Mesendoderm (in vitro differentiated cells): ENCODE measurements around the gene EYA2.

ENCODE experiments used
- DNase-seq: peaks from one replicate; pipeline ENCODE4 v3.0.0; 2013
- H2AK5ac ChIP-seq: 2 replicates; pipeline ENCODE4 v1.6.1; 2013; ENCODE audit warnings: low read length, inconsistent platforms
- H2BK120ac ChIP-seq: 2 replicates; pipeline ENCODE4 v1.6.1; 2013; ENCODE audit warnings: low read depth, mild to moderate bottlenecking, low read length, moderate library complexity, mixed read lengths
- H2BK15ac ChIP-seq: replicated peaks from 2 replicates; pipeline ENCODE4 v1.6.1; 2013; ENCODE audit warnings: low read depth, mild to moderate bottlenecking, moderate library complexity
- H2BK5ac ChIP-seq: 2 replicates; pipeline ENCODE4 v1.6.1; 2013; ENCODE audit warnings: low read length, inconsistent platforms
- H3K18ac ChIP-seq: 2 replicates; pipeline ENCODE4 v1.6.1; 2013; ENCODE audit warnings: mild to moderate bottlenecking, low read length, mixed read lengths
- H3K23ac ChIP-seq: one replicate; pipeline ENCODE4 v1.6.1; 2013; ENCODE audit warnings: low read length
- H3K27ac ChIP-seq: 2 replicates; pipeline ENCODE4 v1.5.1; 2013; ENCODE audit warnings: low read depth, mild to moderate bottlenecking, inconsistent platforms, low read length, moderate library complexity
- H3K27me3 ChIP-seq: 2 replicates; pipeline ENCODE4 v1.6.1; 2013; ENCODE audit warnings: low read length, control low read depth, mild to moderate bottlenecking, inconsistent platforms; ENCODE audit not compliant: insufficient read depth, poor library complexity
- H3K36me3 ChIP-seq: 2 replicates; pipeline ENCODE4 v1.6.1; 2013; ENCODE audit warnings: low read length, inconsistent platforms; ENCODE audit not compliant: control insufficient read depth, insufficient read depth
- H3K4ac ChIP-seq: one replicate; pipeline ENCODE4 v1.6.1; 2013; ENCODE audit warnings: low read depth, mild to moderate bottlenecking, low read length, moderate library complexity
- H3K4me1 ChIP-seq: 2 replicates; pipeline ENCODE4 v1.6.1; 2013; ENCODE audit warnings: low read depth, low read length, inconsistent platforms; ENCODE audit not compliant: control insufficient read depth
- H3K4me2 ChIP-seq: 2 replicates; pipeline ENCODE4 v1.6.1; 2013; ENCODE audit warnings: low read length
- H3K4me3 ChIP-seq: 2 replicates; pipeline ENCODE4 v1.5.1; 2013; ENCODE audit warnings: mild to moderate bottlenecking, low read length
- H3K56ac ChIP-seq: one replicate; pipeline ENCODE4 v1.6.1; 2013; ENCODE audit warnings: low read length
- H3K79me1 ChIP-seq: 2 replicates; pipeline ENCODE4 v1.6.1; 2013; ENCODE audit warnings: low read length, inconsistent platforms
- H3K79me2 ChIP-seq: 2 replicates; pipeline ENCODE4 v1.6.1; 2013; ENCODE audit warnings: mild to moderate bottlenecking, low read length; ENCODE audit not compliant: control insufficient read depth, insufficient read depth
- H3K9ac ChIP-seq: 2 replicates; pipeline ENCODE4 v1.6.1; 2013; ENCODE audit warnings: low read length, inconsistent platforms
- H4K5ac ChIP-seq: one replicate; pipeline ENCODE4 v1.6.1; 2013; ENCODE audit warnings: low read length
- H4K8ac ChIP-seq: one replicate; pipeline ENCODE4 v1.6.1; 2013; ENCODE audit warnings: low read depth, mild to moderate bottlenecking, control low read depth, low read length, moderate library complexity
- WGBS: extraction: QIAGEN DNeasy Blood & Tissue Kit; methylation state at CpG from one replicate; pipeline ENCODE4 v1.1.7; 2013; ENCODE audit warnings: low lambda C conversion rate, missing lambda C conversion rate; ENCODE audit not compliant: insufficient coverage; ENCODE audit errors: extremely low coverage; 5-methylcytosine and 5-hydroxymethylcytosine counted together

EYA2 gene

GRCh38 chr20:47154089-47154488 is 259.4 kb downstream of the EYA2 start:
- Histone ChIP-seq H4K8ac (no peak overlapping the region), H3K4ac (no peak overlapping the region), H2BK15ac (no peak overlapping the region), H2BK120ac (no peak overlapping the region), H3K9ac (no peak overlapping the region), H3K18ac (no peak overlapping the region), H3K79me1 (no peaks in the 10 kb centered on the region), H3K4me1 (no peaks in the 10 kb centered on the region), H2BK5ac (no peak overlapping the region), H3K23ac (no peak overlapping the region), H3K4me2 (no peak overlapping the region), H3K79me2 (no peaks in the 10 kb centered on the region), H4K5ac (no peak overlapping the region), H3K36me3 (no peaks in the 10 kb centered on the region), H2AK5ac (no peak overlapping the region), H3K27ac (no peak overlapping the region), H3K4me3 (no peak overlapping the region), H3K27me3 (no peaks in the 10 kb centered on the region), H3K56ac (no peak overlapping the region)
- no peak for DNase-seq
- no CpG with 5 or more reads among the region's 2 CpGs for WGBS

DNA sequence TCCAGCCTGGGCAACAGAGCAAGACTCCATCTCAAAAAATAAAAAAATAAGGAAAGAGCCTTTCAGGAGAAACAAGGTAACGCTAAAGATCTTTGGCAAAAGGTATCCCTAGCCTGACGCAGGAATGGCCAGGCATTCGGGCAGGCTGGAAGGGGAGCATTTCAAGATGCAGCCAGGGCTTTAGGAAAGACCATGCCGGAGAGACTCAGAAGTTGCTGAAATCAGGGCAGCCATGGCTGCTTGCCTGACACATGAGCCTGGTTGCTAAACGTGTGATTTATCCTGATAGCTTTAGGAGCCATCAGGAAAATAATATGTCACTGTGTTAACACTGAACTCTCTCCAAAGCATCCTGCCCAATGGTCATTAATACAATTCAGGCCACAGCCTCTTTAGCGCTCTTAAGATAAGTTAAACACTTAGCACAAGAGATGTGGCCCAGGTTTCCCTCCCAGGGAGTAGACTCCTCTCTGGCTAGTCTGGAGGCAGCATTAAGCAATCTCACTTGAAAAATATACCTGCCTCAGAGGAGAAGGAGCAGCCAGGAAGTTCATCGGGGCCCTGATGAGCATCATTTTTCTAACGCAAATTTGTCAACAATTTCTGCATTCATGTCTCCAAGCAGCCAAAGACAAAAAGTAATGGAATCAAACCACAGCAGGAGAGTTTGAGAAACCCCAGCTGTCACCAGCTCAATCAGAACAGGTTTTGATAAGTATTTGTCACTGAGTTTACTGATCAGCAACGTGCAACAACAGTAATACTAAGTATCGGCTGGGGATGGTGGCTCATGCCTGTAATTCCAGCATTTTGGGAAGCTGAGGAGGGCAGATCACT is 261.9 kb downstream of the EYA2 start:
- Histone ChIP-seq H2AK5ac (no peak overlapping the region), H3K4me1 (no peaks in the 10 kb centered on the region), H4K5ac (no peak overlapping the region), H4K8ac (no peak overlapping the region), H3K27me3 (no peaks in the 10 kb centered on the region), H3K27ac (no peak overlapping the region), H3K79me2 (no peaks in the 10 kb centered on the region), H3K36me3 (no peaks in the 10 kb centered on the region), H3K4me3 (no peak overlapping the region), H3K4me2 (no peak overlapping the region), H2BK120ac (no peak overlapping the region), H3K18ac (no peak overlapping the region), H3K4ac (no peak overlapping the region), H3K23ac (no peak overlapping the region), H3K9ac (no peak overlapping the region), H3K56ac (no peak overlapping the region), H2BK15ac (no peak overlapping the region), H2BK5ac (no peak overlapping the region), H3K79me1 (no peaks in the 10 kb centered on the region)
- DNase-seq: no peak
- WGBS: no CpG with 5 or more reads among the region's 10 CpGs

GRCh38 chr20:47159166-47159565 is 264.5 kb downstream of the EYA2 start:
- Histone ChIP-seq H3K79me2 (no peaks in the 10 kb centered on the region), H3K23ac (no peak overlapping the region), H2BK120ac (no peak overlapping the region), H3K79me1 (no peaks in the 10 kb centered on the region), H3K4me3 (no peak overlapping the region), H3K27ac (no peak overlapping the region), H2BK5ac (no peak overlapping the region), H3K36me3 (no peaks in the 10 kb centered on the region), H3K27me3 (no peaks in the 10 kb centered on the region), H3K18ac (no peak overlapping the region), H3K4me2 (no peak overlapping the region), H3K56ac (no peak overlapping the region), H3K9ac (no peak overlapping the region), H4K8ac (no peak overlapping the region), H4K5ac (no peak overlapping the region), H3K4me1 (no peaks in the 10 kb centered on the region), H2AK5ac (no peak overlapping the region), H2BK15ac (no peak overlapping the region), H3K4ac (no peak overlapping the region)
- no CpG with 5 or more reads among the region's 5 CpGs for WGBS
- no peak for DNase-seq

GRCh38 chr20:47160240-47160639 is 265.6 kb downstream of the EYA2 start:
- H3K4me1 ChIP-seq: no peaks in the 10 kb centered on the region

GRCh38 chr20:47160992-47161391 is 266.3 kb downstream of the EYA2 start:
- Histone ChIP-seq H3K4me3 (no peak overlapping the region), H3K79me1 (no peaks in the 10 kb centered on the region), H3K4ac (no peak overlapping the region), H3K36me3 (no peaks in the 10 kb centered on the region), H2AK5ac (no peak overlapping the region), H3K4me1 (no peaks in the 10 kb centered on the region), H3K9ac (no peak overlapping the region), H2BK120ac (no peak overlapping the region), H2BK5ac (no peak overlapping the region), H2BK15ac (no peak overlapping the region), H4K8ac (no peak overlapping the region), H3K4me2 (no peak overlapping the region), H3K56ac (no peak overlapping the region), H3K27me3 (no peaks in the 10 kb centered on the region), H3K79me2 (no peaks in the 10 kb centered on the region), H4K5ac (no peak overlapping the region), H3K23ac (no peak overlapping the region), H3K27ac (no peak overlapping the region), H3K18ac (no peak overlapping the region)
- DNase-seq: no peak
- no CpG with 5 or more reads among the region's 14 CpGs for WGBS

More at GRCh38 chr20:47160240-47160639, 265.6 kb downstream of the EYA2 start:
- DNase-seq: no peak
- H3K18ac ChIP-seq: no peak overlapping the region
- no peak overlapping the region for H3K56ac ChIP-seq
- H2BK120ac ChIP-seq: no peak overlapping the region
- H3K4ac ChIP-seq: no peak overlapping the region
- no peaks in the 10 kb centered on the region for H3K27me3 ChIP-seq
- no CpG with 5 or more reads among the region's 7 CpGs for WGBS
- no peak overlapping the region for H4K8ac ChIP-seq
- no peaks in the 10 kb centered on the region for H3K79me2 ChIP-seq
- no peak overlapping the region for H3K4me2 ChIP-seq
- H3K36me3 ChIP-seq: no peaks in the 10 kb centered on the region
- H4K5ac ChIP-seq: no peak overlapping the region
- H3K4me3 ChIP-seq: no peak overlapping the region
- no peak overlapping the region for H2BK15ac ChIP-seq
- H2AK5ac ChIP-seq: no peak overlapping the region
- H2BK5ac ChIP-seq: no peak overlapping the region
- H3K9ac ChIP-seq: no peak overlapping the region
- H3K23ac ChIP-seq: no peak overlapping the region
- H3K79me1 ChIP-seq: no peaks in the 10 kb centered on the region
- H3K27ac ChIP-seq: no peak overlapping the region

DNA sequence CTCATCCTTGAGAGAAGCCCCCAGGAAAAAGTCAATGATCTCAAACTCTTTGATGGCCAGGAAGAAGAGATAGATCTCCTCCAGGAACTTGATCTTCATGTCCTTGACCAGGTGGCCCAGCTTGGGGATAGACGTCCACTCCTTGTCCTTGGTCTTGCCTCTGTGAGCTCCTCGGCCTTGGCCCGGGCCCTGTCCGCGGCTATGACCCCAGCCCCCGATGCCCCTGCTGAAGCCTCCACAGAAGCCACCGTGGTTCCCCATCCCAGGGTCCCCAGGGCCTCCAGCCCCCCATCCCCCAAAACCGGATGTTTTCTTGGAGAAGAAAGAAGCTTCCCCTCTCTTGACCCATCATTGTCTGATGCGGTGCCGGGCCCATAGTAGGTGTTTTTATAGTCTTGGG is 266.8 kb downstream of the EYA2 start:
- no CpG with 5 or more reads among the region's 10 CpGs for WGBS
- Histone ChIP-seq H3K4ac (no peak overlapping the region), H3K27ac (no peak overlapping the region), H4K5ac (no peak overlapping the region), H4K8ac (no peak overlapping the region), H3K79me1 (no peaks in the 10 kb centered on the region), H3K56ac (no peak overlapping the region), H2BK15ac (no peak overlapping the region), H3K79me2 (no peaks in the 10 kb centered on the region), H3K4me1 (no peaks in the 10 kb centered on the region), H3K27me3 (no peaks in the 10 kb centered on the region), H2BK120ac (no peak overlapping the region), H3K36me3 (no peaks in the 10 kb centered on the region), H3K4me3 (no peak overlapping the region), H2AK5ac (no peak overlapping the region), H3K18ac (no peak overlapping the region), H2BK5ac (no peak overlapping the region), H3K4me2 (no peak overlapping the region), H3K23ac (no peak overlapping the region), H3K9ac (no peak overlapping the region)
- no peak for DNase-seq
